Dermis blood vessel endothelial cell (primary cell): Measurements from ENCODE around the gene HSD11B1L. TPM values are rescaled to one million over a fixed set of nuclear protein-coding genes. Genes with fewer than 3 reads are reported as not detected.

Experiments used
- total RNA-seq: library from RNA; depleted of rRNA; stranded (reverse); fragments of >200 nt; gene quantifications from 2 replicates; pipeline ENCODE4 v1.2.3, GENCODE V29; 2014

HSD11B1L gene
- total RNA-seq, 1 donor from 2014 or later, result 9.7 TPM

Other genes with a start within 250 kb of the HSD11B1L start
- not detected in 2 replicates for gene ZNRF4, start 225.6 kb upstream of the HSD11B1L start, total RNA-seq
- under 0.01 TPM in 1 of 2 replicates, not detected in the other for gene TINCR, start 113.1 kb upstream of the HSD11B1L start, total RNA-seq
- 33.4 and 47.5 TPM in 2 replicates for gene SAFB2, start 58.3 kb upstream of the HSD11B1L start, total RNA-seq
- gene SAFB, start 57.9 kb upstream of the HSD11B1L start, total RNA-seq, result 56.0 and 60.1 TPM in 2 replicates
- 13.4 and 22.3 TPM in 2 replicates for gene MICOS13, start 511 bp upstream of the HSD11B1L start, total RNA-seq
- 379 and 554 TPM in 2 replicates for gene RPL36, start 9.3 kb downstream of the HSD11B1L start, total RNA-seq
- 73.7 and 89.9 TPM in 2 replicates for gene LONP1, start 39.1 kb downstream of the HSD11B1L start, total RNA-seq
- not detected in 2 replicates for gene CATSPERD, start 39.6 kb downstream of the HSD11B1L start, total RNA-seq
- 0.51 TPM in 2 replicates for gene PRR22, start 103.7 kb downstream of the HSD11B1L start, total RNA-seq
- gene DUS3L, start 110.1 kb downstream of the HSD11B1L start, total RNA-seq, result 21.8 and 38.9 TPM in 2 replicates
- 0.42 and 0.85 TPM in 2 replicates for gene NRTN, start 124.0 kb downstream of the HSD11B1L start, total RNA-seq
- not detected in 2 replicates for gene FUT6, start 158.7 kb downstream of the HSD11B1L start, total RNA-seq
- not detected in 2 replicates for gene FUT3, start 170.4 kb downstream of the HSD11B1L start, total RNA-seq
- gene FUT5, start 189.5 kb downstream of the HSD11B1L start, total RNA-seq, result not detected in 2 replicates
- gene NDUFA11, start 222.8 kb downstream of the HSD11B1L start, total RNA-seq, result 283 and 366 TPM in 2 replicates
- gene VMAC, start 223.8 kb downstream of the HSD11B1L start, total RNA-seq, result 6.0 and 8.5 TPM in 2 replicates
- 2.6 and 3.7 TPM in 2 replicates for gene CAPS, start 233.2 kb downstream of the HSD11B1L start, total RNA-seq